Measurements from ENCODE around the gene CFB.

DNA sequence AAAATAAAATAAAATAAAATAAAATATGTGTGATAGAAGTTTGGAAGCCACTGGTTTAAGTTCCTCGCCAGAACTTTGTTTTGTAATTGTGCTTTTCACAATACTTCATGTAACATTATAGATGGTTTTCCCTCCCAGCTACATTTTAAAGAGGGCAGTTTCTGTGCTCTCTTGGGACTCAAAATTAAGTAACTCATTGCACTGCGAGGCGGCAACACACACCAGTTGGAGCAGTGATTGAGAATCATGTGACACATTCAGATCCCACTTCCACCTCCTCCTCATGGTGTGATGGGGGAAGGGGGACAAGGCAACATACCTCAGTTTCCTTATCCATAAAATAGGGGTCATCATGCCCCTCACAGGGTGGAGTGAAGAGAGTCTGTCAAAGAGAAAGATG lies 10.9 kb upstream of the CFB start:
- TF ChIP-seq CTCF (IDR thresholded peaks at IDR 0.05) = no peak
- TF ChIP-seq POLR2AphosphoS5 (IDR thresholded peaks at IDR 0.05) = no peak
